Heart left ventricle (tissue), 16 donors: ENCODE measurements around the gene CLEC19A. TPM values are rescaled to one million over a fixed set of nuclear protein-coding genes. Genes with fewer than 3 reads are reported as not detected.

Experiments
- ATAC-seq, 4 donors: fragments of 200-7000 bp; cut with Tn5 transposase; one replicate each; pipeline ENCODE4 v1.9.1; 2020 to 2022; ENCODE audit warnings: moderate library complexity in 4 of 4, mild to moderate bottlenecking in 3 of 4, moderate number of reproducible peaks in 1 of 4
- DNase-seq, 5 donors: peaks; one replicate each; pipeline ENCODE4 v3.0.0-alpha.2; 2020
- H3K27ac ChIP-seq, 12 donors: fragments of 200-600 bp; sonication (generic) in 4 of 12; one replicate each; pipeline versions ENCODE4 v1.5.0 to v1.8.0; 2016 to 2022; ENCODE audit warnings: mild to moderate bottlenecking in 2 of 12
- H3K27me3 ChIP-seq, 9 donors: fragments of 200-600 bp; sonication (generic) in 2 of 9; one replicate each; pipeline versions ENCODE4 v1.5.1 to v1.8.0; 2016 to 2022; ENCODE audit warnings: mild to moderate bottlenecking in 3 of 9
- H3K36me3 ChIP-seq, 9 donors: fragments of 200-600 bp; sonication (generic) in 2 of 9; one replicate each; pipeline versions ENCODE4 v1.5.0 to v1.8.0; 2018 to 2022; ENCODE audit warnings: mild to moderate bottlenecking in 2 of 9
- H3K4me1 ChIP-seq, 12 donors: fragments of 200-600 bp; sonication (generic) in 4 of 12; one replicate each; pipeline versions ENCODE4 v1.5.0 to v1.8.0; 2016 to 2022; ENCODE audit warnings: mild to moderate bottlenecking in 3 of 12
- H3K4me3 ChIP-seq, 12 donors: fragments of 200-600 bp; sonication (generic) in 4 of 12; one replicate each; pipeline versions ENCODE4 v1.5.0 to v1.8.0; 2017 to 2022; ENCODE audit warnings: mild to moderate bottlenecking in 9 of 12, moderate library complexity in 4 of 12
- H3K9me3 ChIP-seq, 12 donors: fragments of 200-600 bp; sonication (generic) in 4 of 12; one replicate each; pipeline versions ENCODE4 v1.5.0 to v1.8.0; 2016 to 2022; ENCODE audit warnings: mild to moderate bottlenecking in 1 of 12
- CTCF ChIP-seq, 12 donors: fragments of 200-600 bp; sonication (generic) in 4 of 12; IDR thresholded peaks; one replicate each; pipeline versions ENCODE4 v1.5.0 to v1.8.0; 2018 to 2022; ENCODE audit warnings: antibody characterized with exemption in 12 of 12, mild to moderate bottlenecking in 5 of 12
- POLR2A ChIP-seq, 2 donors: fragments of 450-650 bp; IDR thresholded peaks; one replicate each; pipeline ENCODE4 v1.6.1; 2017; ENCODE audit warnings: antibody characterized with exemption in 2 of 2, mild to moderate bottlenecking in 2 of 2, moderate library complexity in 2 of 2
- WGBS, 4 donors: extraction: QIAGEN DNeasy Blood & Tissue Kit in 2 of 4; methylation state at CpG; one replicate each; pipeline versions ENCODE4 v1.1.5 to v1.1.7; 2013 to 2018; 5-methylcytosine and 5-hydroxymethylcytosine counted together
- intact Hi-C, 10 donors: fragments of 100-400 bp; cut with DNase I; formaldehyde crosslinking; loops; one replicate each; pipeline versions ENCODE4 v1.11.1 to v1.14.2; 2022
- polyA plus RNA-seq, 2 donors: library from polyadenylated mRNA; stranded (reverse); fragments of 200-250 nt; gene quantifications; one replicate each; pipeline ENCODE4 v1.2.3, GENCODE V29; 2013
- total RNA-seq, 9 donors: library from RNA; depleted of rRNA in 2 of 9; stranded (reverse); fragments of >200 nt in 2 of 9; fragmentation: NEBNext Ultra II Directional in 3 of 9; extraction: Animal tissue kit (Norgen Biotek cat#: 25700) in 3 of 9; gene quantifications; one replicate each; pipeline versions ENCODE4 v1.1.0 to v1.2.4, GENCODE V29; 2016 to 2023
- donor health status: ischemic (EF 13 %, LVEDD 7.1; RV severe dilation, severe dysfunction).
- donor health status: healthy with polysubstance abuse.
- donor health status: DM: no; HTN: yes; CAD: no.
- donor health status: DM: no; HTN: no; CAD: no.
- donor health status: ischemic (EF 25% LVEDD 6.9; RV normal size, moderate dysfunction).
- donor health status: ischemic (EF 25% LVEDD 5.7; RV mildly dilated, moderate dysfunction).
- donor health status: healthy.
- donor health status: DM: yes; HTN: yes; CAD: no.
- donor health status: ischemic (EF 35%, LVEDD 5.7; RV mildly dilated, moderate dysfunction).
- donor health status: nonischemic (EF 11% LVEDD 7.7; RV severe dilation, severe dysfunction).
- donor health status: DM: yes; HTN: yes; CAD: no.
- donor health status: PGD.
- donor health status: ischemic (EF 29% LVEDD 5.4; RV normal size, mild dysfunction).
- donor health status: nonischemic (EF 23%, LVEDD 6.1; RV moderate dilation, normal function).

CLEC19A gene
- total and polyA plus RNA-seq, 11 donors, result not detected

- Histone ChIP-seq H3K9me3 (peaks cover 0 to 7% (median 0%) of the 10 kb centered on the region in 12 donors), H3K27me3 (no peaks in the 10 kb centered on the region), H3K4me1 (no peaks in the 10 kb centered on the region), H3K36me3 (no peaks in the 10 kb centered on the region), H3K4me3 (no peak overlapping the region), H3K27ac (no peak overlapping the region)
- 85 to 88% (median 87%) methylated on average over 3 of the region's 3 CpGs for WGBS, 4 donors
- ATAC-seq, result no peak
- DNase-seq, result no peak
- intact Hi-C loops, result no loop called here
- TF ChIP-seq CTCF (IDR thresholded peaks at IDR 0.05) (no peak), POLR2A (IDR thresholded peaks at IDR 0.05) (no peak)
These were observed 42.5 kb upstream of the CLEC19A start for GRCh38 chr16:19242987-19243575.

GRCh38 chr16:19245326-19245925 is 40.1 kb upstream of the CLEC19A start:
- peaks cover 0 to 5% (median 0%) of the 10 kb centered on the region in 12 donors for H3K9me3 ChIP-seq
- ATAC-seq (no peak), DNase-seq (no peak)
- H3K36me3 ChIP-seq, result no peaks in the 10 kb centered on the region
- TF ChIP-seq CTCF (IDR thresholded peaks at IDR 0.05), result no peak
- no peak for TF ChIP-seq POLR2A (IDR thresholded peaks at IDR 0.05)
- WGBS, 4 donors, result 79 to 90% (median 80%) methylated on average over 7 to 8 of the region's 8 CpGs
- no peak overlapping the region for H3K4me3 ChIP-seq
- H3K27ac ChIP-seq, result no peak overlapping the region
- intact Hi-C loops, result no loop called here
- H3K27me3 ChIP-seq, result no peaks in the 10 kb centered on the region
- H3K4me1 ChIP-seq, result no peaks in the 10 kb centered on the region

GRCh38 chr16:19252904-19253303 is 32.6 kb upstream of the CLEC19A start:
- WGBS, 4 donors, result 73 to 82% (median 76%) methylated on average over 2 of the region's 2 CpGs
- H3K36me3 ChIP-seq, result no peaks in the 10 kb centered on the region
- intact Hi-C loops, result no loop called here
- H3K4me1 ChIP-seq, result no peaks in the 10 kb centered on the region
- peaks cover 0 to 2% (median 0%) of the 10 kb centered on the region in 12 donors for H3K9me3 ChIP-seq
- no peak overlapping the region for H3K4me3 ChIP-seq
- no peak for ATAC-seq
- no peak overlapping the region for H3K27ac ChIP-seq
- DNase-seq, result no peak
- no peaks in the 10 kb centered on the region for H3K27me3 ChIP-seq
- TF ChIP-seq CTCF (IDR thresholded peaks at IDR 0.05) (no peak), POLR2A (IDR thresholded peaks at IDR 0.05) (no peak)

- H3K27ac ChIP-seq, result no peak overlapping the region
- DNase-seq, result no peak
- no peak overlapping the region for H3K4me3 ChIP-seq
- H3K4me1 ChIP-seq, result no peaks in the 10 kb centered on the region
- no peak for TF ChIP-seq POLR2A (IDR thresholded peaks at IDR 0.05)
- no peak for TF ChIP-seq CTCF (IDR thresholded peaks at IDR 0.05)
- H3K9me3 ChIP-seq, result no peaks in the 10 kb centered on the region
- 74 to 84% (median 83%) methylated on average over 4 of the region's 4 CpGs for WGBS, 4 donors
- ATAC-seq, result no peak
- intact Hi-C loops, result no loop called here
- H3K27me3 ChIP-seq, result no peaks in the 10 kb centered on the region
- no peaks in the 10 kb centered on the region for H3K36me3 ChIP-seq
These were observed 30.9 kb upstream of the CLEC19A start for GRCh38 chr16:19254611-19255010.
